Measurements from ENCODE around the gene AAGAB.

AAGAB gene

GRCh38 chr15:67193223-67193990 lies 61.1 kb downstream of the AAGAB start (continued):
- TF ChIP-seq PRDM10 (tag by site-specific recombination; IDR thresholded peaks at IDR 0.05), result peak; percentile 86

GRCh38 chr15:67192185-67192820 lies 62.2 kb downstream of the AAGAB start:
- no peaks in the 10 kb centered on the region for H3K9me3 ChIP-seq (ENCODE audit: control insufficient read depth, insufficient read depth, low read depth, low read length)
- H3K4me1 ChIP-seq (ENCODE audit: control insufficient read depth, insufficient read depth, low read length), result peaks cover 3% of the 10 kb centered on the region
- H3K4me3 ChIP-seq (ENCODE audit: low read depth, low read length), result no peak overlapping the region
- ChIA-PET CTCF (no interaction called here), POLR2A (interaction anchor here (0.6 kb wide), 1 partner anchor 9 kb away, joined by 3 read pairs; no protein-coding TSS in a partner anchor)
- H3K27ac ChIP-seq (ENCODE audit: extremely low read depth, low read depth, low read length), result no peak overlapping the region
- H3K36me3 ChIP-seq (ENCODE audit: control insufficient read depth in 2 of 2, insufficient read depth in 1 of 2, low read length in 2 of 2), result peaks cover 0 to 67% of the 10 kb centered on the region in 2 experiments
- TF ChIP-seq ZNF366 (tag by site-specific recombination; conservative IDR thresholded peaks at IDR 0.05), result no peak
- no peak for TF ChIP-seq PRDM6 (tag by site-specific recombination; IDR thresholded peaks at IDR 0.05)
- TF ChIP-seq ZNF274 (IDR thresholded peaks at IDR 0.05; ENCODE audit: low read length), result no peak
- no peak for TF ChIP-seq ZNF274 (tag by site-specific recombination; IDR thresholded peaks at IDR 0.05; ENCODE audit: borderline replicate concordance)
- no peak for TF ChIP-seq ZFP3 (tag by site-specific recombination; IDR thresholded peaks at IDR 0.05; ENCODE audit: low read depth)
- no peak for TF ChIP-seq YY2 (tag by site-specific recombination; IDR thresholded peaks at IDR 0.05)

GRCh38 chr15:67190813-67191212 lies 63.6 kb downstream of the AAGAB start:
- Histone ChIP-seq H3K4me1 (ENCODE audit: control insufficient read depth, insufficient read depth, low read length) (peaks cover 3% of the 10 kb centered on the region; the same call in 1 of the 2 replicates), H3K27ac (ENCODE audit: extremely low read depth, low read depth, low read length) (no peak overlapping the region), H3K36me3 (ENCODE audit: control insufficient read depth in 2 of 2, insufficient read depth in 1 of 2, low read length in 2 of 2) (peaks cover 0 to 82% of the 10 kb centered on the region in 2 experiments), H3K4me3 (ENCODE audit: low read depth, low read length) (no peak overlapping the region), H3K9me3 (ENCODE audit: control insufficient read depth, insufficient read depth, low read depth, low read length) (no peaks in the 10 kb centered on the region)
- CTCF ChIA-PET, result no interaction called here
- POLR2A ChIA-PET, result no interaction called here
- TF ChIP-seq, protein P1, sequence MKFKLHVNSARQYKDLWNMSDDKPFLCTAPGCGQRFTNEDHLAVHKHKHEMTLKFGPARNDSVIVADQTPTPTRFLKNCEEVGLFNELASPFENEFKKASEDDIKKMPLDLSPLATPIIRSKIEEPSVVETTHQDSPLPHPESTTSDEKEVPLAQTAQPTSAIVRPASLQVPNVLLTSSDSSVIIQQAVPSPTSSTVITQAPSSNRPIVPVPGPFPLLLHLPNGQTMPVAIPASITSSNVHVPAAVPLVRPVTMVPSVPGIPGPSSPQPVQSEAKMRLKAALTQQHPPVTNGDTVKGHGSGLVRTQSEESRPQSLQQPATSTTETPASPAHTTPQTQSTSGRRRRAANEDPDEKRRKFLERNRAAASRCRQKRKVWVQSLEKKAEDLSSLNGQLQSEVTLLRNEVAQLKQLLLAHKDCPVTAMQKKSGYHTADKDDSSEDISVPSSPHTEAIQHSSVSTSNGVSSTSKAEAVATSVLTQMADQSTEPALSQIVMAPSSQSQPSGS (tag by site-specific recombination; IDR thresholded peaks at IDR 0.05; ENCODE audit: low read depth), result no peak
- TF ChIP-seq SETDB1 (IDR thresholded peaks at IDR 0.05; ENCODE audit: insufficient read length, low read length), result no peak
- TF ChIP-seq KLF16 (tag by site-specific recombination; IDR thresholded peaks at IDR 0.05), result no peak
- TF ChIP-seq ZNF2 (tag by site-specific recombination; IDR thresholded peaks at IDR 0.05), result no peak
- peak; percentile 78; the same call in 1 of the 2 replicates for TF ChIP-seq KLF1 (tag by site-specific recombination; IDR thresholded peaks at IDR 0.05)
- no peak for TF ChIP-seq GLIS1 (tag by site-specific recombination; IDR thresholded peaks at IDR 0.05)
- TF ChIP-seq, protein P2, sequence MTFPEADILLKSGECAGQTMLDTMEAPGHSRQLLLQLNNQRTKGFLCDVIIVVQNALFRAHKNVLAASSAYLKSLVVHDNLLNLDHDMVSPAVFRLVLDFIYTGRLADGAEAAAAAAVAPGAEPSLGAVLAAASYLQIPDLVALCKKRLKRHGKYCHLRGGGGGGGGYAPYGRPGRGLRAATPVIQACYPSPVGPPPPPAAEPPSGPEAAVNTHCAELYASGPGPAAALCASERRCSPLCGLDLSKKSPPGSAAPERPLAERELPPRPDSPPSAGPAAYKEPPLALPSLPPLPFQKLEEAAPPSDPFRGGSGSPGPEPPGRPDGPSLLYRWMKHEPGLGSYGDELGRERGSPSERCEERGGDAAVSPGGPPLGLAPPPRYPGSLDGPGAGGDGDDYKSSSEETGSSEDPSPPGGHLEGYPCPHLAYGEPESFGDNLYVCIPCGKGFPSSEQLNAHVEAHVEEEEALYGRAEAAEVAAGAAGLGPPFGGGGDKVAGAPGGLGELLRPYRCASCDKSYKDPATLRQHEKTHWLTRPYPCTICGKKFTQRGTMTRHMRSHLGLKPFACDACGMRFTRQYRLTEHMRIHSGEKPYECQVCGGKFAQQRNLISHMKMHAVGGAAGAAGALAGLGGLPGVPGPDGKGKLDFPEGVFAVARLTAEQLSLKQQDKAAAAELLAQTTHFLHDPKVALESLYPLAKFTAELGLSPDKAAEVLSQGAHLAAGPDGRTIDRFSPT (tag by site-specific recombination; IDR thresholded peaks at IDR 0.05), result no peak
- no peak for TF ChIP-seq ZNF302 (tag by site-specific recombination; IDR thresholded peaks at IDR 0.05; ENCODE audit: low read depth)
- TF ChIP-seq ZNF623 (tag by site-specific recombination; IDR thresholded peaks at IDR 0.05), result no peak
